WTC11 (cell line): ENCODE measurements around the gene PUS7. TPM values are rescaled to one million over a fixed set of nuclear protein-coding genes. Genes with fewer than 3 reads are reported as not detected.

Experiments
- ATAC-seq: fragments of 200-7000 bp; cut with Tn5 transposase; 2 replicates; pipeline ENCODE4 v1.10.0; 2021; ENCODE audit warnings: mild to moderate bottlenecking, moderate library complexity
- CTCF ChIA-PET: fragments of 300-600 bp; sonication (Branson Sonifier 250); formaldehyde crosslinking; loops from one replicate; lab custom pipeline; 2021; ENCODE audit warnings: antibody characterized with exemption; lab: Charles Lee
- POLR2A ChIA-PET: fragments of 350-600 bp; sonication (Branson Sonifier 250); formaldehyde crosslinking; loops from one replicate; lab custom pipeline; 2021; ENCODE audit warnings: antibody characterized with exemption; lab: Charles Lee
- DNase-seq: peaks from one replicate; pipeline ENCODE4 v3.0.0; 2021; ENCODE audit warnings: low spot score
- H3K27ac Mint-ChIP-seq: 2 replicates; pipeline ENCODE4 v1.8.0; 2021; ENCODE audit warnings: mixed read lengths
- H3K27me3 Mint-ChIP-seq: 2 replicates; pipeline ENCODE4 v1.8.0; 2021; ENCODE audit warnings: low read depth, mild to moderate bottlenecking, moderate library complexity, mixed read lengths
- H3K36me3 Mint-ChIP-seq: 2 replicates; pipeline ENCODE4 v1.8.0; 2021; ENCODE audit warnings: mixed read lengths
- H3K4me1 Mint-ChIP-seq: 2 replicates; pipeline ENCODE4 v1.8.0; 2022; ENCODE audit warnings: mixed read lengths
- H3K4me3 Mint-ChIP-seq: 2 replicates; pipeline ENCODE4 v1.8.0; 2021; ENCODE audit warnings: mild to moderate bottlenecking, moderate library complexity, mixed read lengths
- H3K9me3 Mint-ChIP-seq: 2 replicates; pipeline ENCODE4 v1.8.0; 2021; ENCODE audit warnings: mixed read lengths
- ARID4B ChIP-seq: sonication (generic); formaldehyde crosslinking; IDR thresholded peaks from 2 replicates; pipeline ENCODE4 v1.8.0; 2023; ENCODE audit warnings: missing genetic modification reagents, mild to moderate bottlenecking, borderline replicate concordance
- CREM ChIP-seq: sonication (generic); formaldehyde crosslinking; IDR thresholded peaks from 2 replicates; pipeline ENCODE4 v1.8.1; 2022; ENCODE audit warnings: mild to moderate bottlenecking, missing genetic modification reagents, moderate library complexity
- MYBL2 ChIP-seq: sonication (generic); formaldehyde crosslinking; IDR thresholded peaks from 2 replicates; pipeline ENCODE4 v1.8.1; 2023; ENCODE audit warnings: mild to moderate bottlenecking, moderate library complexity, missing genetic modification reagents
- NFE2L1 ChIP-seq: sonication (generic); formaldehyde crosslinking; IDR thresholded peaks from 2 replicates; pipeline ENCODE4 v1.8.1; 2023; ENCODE audit warnings: missing genetic modification reagents
- NFYB ChIP-seq: sonication (generic); formaldehyde crosslinking; conservative IDR thresholded peaks from 2 replicates; pipeline ENCODE4 v1.8.0; 2022; ENCODE audit warnings: low read depth, missing genetic modification reagents
- NR2C2 ChIP-seq: sonication (generic); formaldehyde crosslinking; IDR thresholded peaks from 2 replicates; pipeline ENCODE4 v1.8.0; 2022; ENCODE audit warnings: mild to moderate bottlenecking, missing genetic modification reagents
- NR3C1 ChIP-seq: sonication (generic); formaldehyde crosslinking; conservative IDR thresholded peaks from 2 replicates; pipeline ENCODE4 v1.8.1; 2023; ENCODE audit warnings: low read depth, mild to moderate bottlenecking, missing genetic modification reagents
- PREB ChIP-seq: sonication (generic); formaldehyde crosslinking; IDR thresholded peaks from 2 replicates; pipeline ENCODE4 v1.8.1; 2022; ENCODE audit warnings: mild to moderate bottlenecking, missing genetic modification reagents, moderate library complexity, borderline replicate concordance
- SP1 ChIP-seq: sonication (generic); formaldehyde crosslinking; conservative IDR thresholded peaks from 2 replicates; pipeline ENCODE4 v1.8.1; 2022; ENCODE audit warnings: missing genetic modification reagents
- USF1 ChIP-seq: sonication (generic); formaldehyde crosslinking; IDR thresholded peaks from 2 replicates; pipeline ENCODE4 v1.8.0; 2022; ENCODE audit warnings: mild to moderate bottlenecking, missing genetic modification reagents
- ZNF121 ChIP-seq: sonication (generic); formaldehyde crosslinking; IDR thresholded peaks from 2 replicates; pipeline ENCODE4 v1.8.0; 2023; ENCODE audit warnings: missing genetic modification reagents
- ZNF138 ChIP-seq: sonication (generic); formaldehyde crosslinking; conservative IDR thresholded peaks from 2 replicates; pipeline ENCODE4 v1.8.1; 2022; ENCODE audit warnings: mild to moderate bottlenecking, moderate library complexity, missing genetic modification reagents
- ZNF281 ChIP-seq: sonication (generic); formaldehyde crosslinking; IDR thresholded peaks from 2 replicates; pipeline ENCODE4 v1.8.0; 2023; ENCODE audit warnings: mild to moderate bottlenecking, missing genetic modification reagents
- ZNF396 ChIP-seq: fragments of 250-450 bp; sonication (Bioruptor Pico); IDR thresholded peaks from 2 replicates; pipeline ENCODE4 v1.8.0; 2021; ENCODE audit warnings: mild to moderate bottlenecking, moderate library complexity, borderline replicate concordance
- ZSCAN18 ChIP-seq: fragments of 250-450 bp; sonication (Bioruptor Pico); IDR thresholded peaks from 2 replicates; pipeline ENCODE4 v2.1.2; 2022; ENCODE audit warnings: mild to moderate bottlenecking, moderate library complexity
- total RNA-seq: library from RNA; stranded (reverse); gene quantifications from 3 replicates; pipeline ENCODE4 v1.2.3, GENCODE V29; 2021

PUS7 gene
- total RNA-seq, 1 experiment from 2014 or later, result 47.2 TPM

GRCh38 chr7:105521717-105522463 lies at the start of gene PUS7 (continued):
- TF ChIP-seq ZNF281 (CRISPR knock-in tag) (0 out of 2 replicates have a peak, but pooled peaks have one; percentile 27), ZSCAN18 (CRISPR knock-in tag) (no peak), ZNF396 (CRISPR knock-in tag) (no peak), ARID4B (CRISPR knock-in tag) (no peak), SP1 (CRISPR knock-in tag) (peak; percentile 95), CREM (CRISPR knock-in tag) (peak; percentile 26; the same call in 1 of the 2 replicates), ZNF138 (no peak), NR3C1 (CRISPR knock-in tag) (no peak), NFE2L1 (CRISPR knock-in tag) (0 out of 2 replicates have a peak, but pooled peaks have one; percentile 25), MYBL2 (CRISPR knock-in tag) (0 out of 2 replicates have a peak, but pooled peaks have one; percentile 78)

GRCh38 chr7:105567821-105568220 lies 45.8 kb upstream of the PUS7 start:
- H3K27ac Mint-ChIP-seq, result no peak overlapping the region
- no peak for DNase-seq
- ATAC-seq, result no peak
- no peaks in the 10 kb centered on the region for H3K27me3 Mint-ChIP-seq
- no peak overlapping the region for H3K4me3 Mint-ChIP-seq
- POLR2A ChIA-PET, result no interaction called here
- no peaks in the 10 kb centered on the region for H3K4me1 Mint-ChIP-seq
- peaks cover 35% of the 10 kb centered on the region for H3K36me3 Mint-ChIP-seq
- CTCF ChIA-PET, result interaction anchor here (0.6 to 1.6 kb wide), 2 partner anchors 13 to 14 kb away, joined by 3 to 4 read pairs; partner anchors contain the start of gene EFCAB10
- TF ChIP-seq ZNF121 (CRISPR knock-in tag), result 0 out of 2 replicates have a peak, but pooled peaks have one; percentile 37
- TF ChIP-seq USF1 (CRISPR knock-in tag), result no peak
- no peak for TF ChIP-seq SP1 (CRISPR knock-in tag)
- no peaks in the 10 kb centered on the region for H3K9me3 Mint-ChIP-seq

- DNase-seq, result no peak
- H3K27ac Mint-ChIP-seq, result no peak overlapping the region
- peaks cover 39% of the 10 kb centered on the region for H3K36me3 Mint-ChIP-seq
- H3K4me3 Mint-ChIP-seq, result no peak overlapping the region
- no peaks in the 10 kb centered on the region for H3K27me3 Mint-ChIP-seq
- no peaks in the 10 kb centered on the region for H3K4me1 Mint-ChIP-seq
- POLR2A ChIA-PET, result no interaction called here
- CTCF ChIA-PET, result no interaction called here
- no peak for ATAC-seq
- H3K9me3 Mint-ChIP-seq, result no peaks in the 10 kb centered on the region
- TF ChIP-seq PREB (CRISPR knock-in tag), result no peak
- TF ChIP-seq NR2C2 (CRISPR knock-in tag), result no peak
- TF ChIP-seq NR3C1 (CRISPR knock-in tag), result no peak
- no peak for TF ChIP-seq CREM (CRISPR knock-in tag)
- no peak for TF ChIP-seq NFYB (CRISPR knock-in tag)
- no peak for TF ChIP-seq MYBL2 (CRISPR knock-in tag)
- no peak for TF ChIP-seq ARID4B (CRISPR knock-in tag)
- no peak for TF ChIP-seq NFE2L1 (CRISPR knock-in tag)
- no peak for TF ChIP-seq ZNF396 (CRISPR knock-in tag)
Observed at GRCh38 chr7:105567024-105567423, 45.0 kb upstream of the PUS7 start.
